Gastrocnemius medialis (tissue), 4 donors: ENCODE measurements around the gene NETO1. TPM values are rescaled to one million over a fixed set of nuclear protein-coding genes. Genes with fewer than 3 reads are reported as not detected.

ENCODE experiments used
- ATAC-seq, 2 donors: fragments of 150-250 bp; one replicate each; pipeline ENCODE4 v1.9.1; 2016
- DNase-seq, 2 donors: peaks; one replicate each; pipeline ENCODE4 v3.0.0-alpha.2; 2019
- H3K27ac ChIP-seq, 4 donors: fragments of 200-600 bp; sonication (generic); 1 replicate in 1 of 4; 2 replicates in 3 of 4; pipeline ENCODE4 v1.5.1; 2016 to 2018; ENCODE audit warnings: mild to moderate bottlenecking in 2 of 4, moderate library complexity in 1 of 4
- H3K27me3 ChIP-seq, 3 donors: fragments of 200-600 bp; sonication (generic) in 2 of 3; 1 replicate in 1 of 3; 2 replicates in 2 of 3; pipeline versions ENCODE4 v1.5.1 to v1.6.0; 2016 to 2019; ENCODE audit warnings: mild to moderate bottlenecking in 1 of 3, moderate library complexity in 1 of 3
- H3K36me3 ChIP-seq, 2 donors: fragments of 200-600 bp; sonication (generic) in 1 of 2; one replicate each; pipeline ENCODE4 v1.5.1; 2017 to 2018
- H3K4me1 ChIP-seq, 2 donors: fragments of 200-600 bp; sonication (generic) in 1 of 2; one replicate each; pipeline ENCODE4 v1.5.1; 2016 to 2017; ENCODE audit warnings: mild to moderate bottlenecking in 2 of 2
- H3K4me3 ChIP-seq, 4 donors: fragments of 200-600 bp; sonication (generic) in 3 of 4; 1 replicate in 1 of 4; 2 replicates in 3 of 4; pipeline ENCODE4 v1.5.1; 2016 to 2019; ENCODE audit warnings: mild to moderate bottlenecking in 2 of 4
- H3K9me3 ChIP-seq, 3 donors: fragments of 200-600 bp; sonication (generic) in 2 of 3; 1 replicate in 1 of 3; 2 replicates in 2 of 3; pipeline ENCODE4 v1.5.1; 2016 to 2019
- CTCF ChIP-seq, 5 experiments: fragments of 450-650 bp in 3 of 5; fragments of 200-600 bp in 2 of 5; sonication (generic) in 2 of 5; IDR thresholded peaks in 4 of 5; conservative IDR thresholded peaks in 1 of 5; 1 replicate in 4 of 5; 2 replicates in 1 of 5; pipeline ENCODE4 v1.5.1; 2016 to 2019; ENCODE audit warnings: antibody characterized with exemption in 5 of 5, mild to moderate bottlenecking in 3 of 5, moderate library complexity in 3 of 5
- POLR2A ChIP-seq, 2 donors: fragments of 450-650 bp; IDR thresholded peaks; one replicate each; pipeline ENCODE4 v1.6.1; 2017; ENCODE audit warnings: antibody characterized with exemption in 2 of 2, mild to moderate bottlenecking in 2 of 2, moderate library complexity in 2 of 2
- in situ Hi-C, 4 donors: fragments of 200-750 bp; cut with MboI; loops; one replicate each; pipeline versions ENCODE4 v1.15.0 to v1.8.0; 2017; ENCODE audit warnings: low sequenced_read_pairs in 4 of 4
- intact Hi-C: fragments of 100-400 bp; cut with DNase I; formaldehyde crosslinking; loops from one replicate; pipeline ENCODE4 v1.15.1; 2023; ENCODE audit warnings: low total_unique reads
- total RNA-seq, 4 donors: library from RNA; depleted of rRNA; stranded (reverse); fragments of >200 nt; gene quantifications; one replicate each; pipeline versions ENCODE4 v1.1.0 to v1.2.3, GENCODE V29; 2016

NETO1 gene
- total RNA-seq, 4 donors from 2014 or later, result not detected

GRCh38 chr18:72826736-72827135, 41.1 kb downstream of the NETO1 start:
- Histone ChIP-seq H3K4me3 (no peak overlapping the region), H3K4me1 (no peaks in the 10 kb centered on the region), H3K27ac (no peak overlapping the region), H3K27me3 (no peaks in the 10 kb centered on the region), H3K36me3 (no peaks in the 10 kb centered on the region), H3K9me3 (no peaks in the 10 kb centered on the region)
- no peak for TF ChIP-seq CTCF (IDR thresholded peaks at IDR 0.05 in 4 of 5, conservative IDR thresholded peaks at IDR 0.05 in 1 of 5)
- no peak for TF ChIP-seq POLR2A (IDR thresholded peaks at IDR 0.05)
- in situ Hi-C loops (no loop called here), intact Hi-C loops (no loop called here)
- no peak for ATAC-seq
- no peak for DNase-seq

- Histone ChIP-seq H3K9me3 (no peaks in the 10 kb centered on the region), H3K4me1 (no peaks in the 10 kb centered on the region), H3K36me3 (no peaks in the 10 kb centered on the region), H3K27ac (no peak overlapping the region), H3K4me3 (no peak overlapping the region), H3K27me3 (no peaks in the 10 kb centered on the region)
- in situ Hi-C loops, result no loop called here
- TF ChIP-seq POLR2A (IDR thresholded peaks at IDR 0.05) (no peak), CTCF (IDR thresholded peaks at IDR 0.05 in 4 of 5, conservative IDR thresholded peaks at IDR 0.05 in 1 of 5) (no peak)
- ATAC-seq (no peak), DNase-seq (no peak)
- intact Hi-C loops, result no loop called here
These were observed 44.4 kb downstream of the NETO1 start for GRCh38 chr18:72823345-72823744.

- Histone ChIP-seq H3K27me3 (no peaks in the 10 kb centered on the region), H3K9me3 (no peaks in the 10 kb centered on the region), H3K4me1 (no peaks in the 10 kb centered on the region), H3K36me3 (no peaks in the 10 kb centered on the region), H3K27ac (no peak overlapping the region), H3K4me3 (no peak overlapping the region)
- no peak for TF ChIP-seq POLR2A (IDR thresholded peaks at IDR 0.05)
- TF ChIP-seq CTCF (IDR thresholded peaks at IDR 0.05 in 4 of 5, conservative IDR thresholded peaks at IDR 0.05 in 1 of 5), result no peak
- intact Hi-C loops, result no loop called here
- ATAC-seq (no peak), DNase-seq (no peak)
- in situ Hi-C loops, result no loop called here
These were observed 45.6 kb downstream of the NETO1 start for GRCh38 chr18:72822202-72822601.

GRCh38 chr18:72820571-72820970, 47.2 kb downstream of the NETO1 start:
- Histone ChIP-seq H3K9me3 (no peaks in the 10 kb centered on the region), H3K36me3 (no peaks in the 10 kb centered on the region), H3K27ac (no peak overlapping the region), H3K4me1 (no peaks in the 10 kb centered on the region), H3K4me3 (no peak overlapping the region), H3K27me3 (no peaks in the 10 kb centered on the region)
- ATAC-seq, result no peak
- TF ChIP-seq CTCF (IDR thresholded peaks at IDR 0.05 in 4 of 5, conservative IDR thresholded peaks at IDR 0.05 in 1 of 5) (no peak), POLR2A (IDR thresholded peaks at IDR 0.05) (no peak)
- intact Hi-C loops (no loop called here), in situ Hi-C loops (no loop called here)
- no peak for DNase-seq

- Histone ChIP-seq H3K36me3 (no peaks in the 10 kb centered on the region), H3K4me3 (no peak overlapping the region), H3K27ac (no peak overlapping the region), H3K9me3 (no peaks in the 10 kb centered on the region), H3K4me1 (no peaks in the 10 kb centered on the region), H3K27me3 (no peaks in the 10 kb centered on the region)
- intact Hi-C loops, result no loop called here
- in situ Hi-C loops, result no loop called here
- no peak for DNase-seq
- no peak for ATAC-seq
- TF ChIP-seq POLR2A (IDR thresholded peaks at IDR 0.05), result no peak
These were observed 48.7 kb downstream of the NETO1 start for GRCh38 chr18:72819050-72819449.
